Astrocyte (in vitro differentiated cells and primary cell): Measurements from ENCODE around the gene TACSTD2.

Experiments
- CTCF ChIP-seq: IDR thresholded peaks from 2 replicates; pipeline ENCODE4 v1.5.1; 2011; ENCODE audit warnings: low read depth, mild to moderate bottlenecking, inconsistent platforms, low read length, moderate library complexity; ENCODE audit not compliant: insufficient read depth
- EZH2 ChIP-seq: IDR thresholded peaks from 2 replicates; pipeline ENCODE4 v1.6.1; 2012; ENCODE audit warnings: mild to moderate bottlenecking, low read length, inconsistent platforms; ENCODE audit not compliant: insufficient read depth

DNA sequence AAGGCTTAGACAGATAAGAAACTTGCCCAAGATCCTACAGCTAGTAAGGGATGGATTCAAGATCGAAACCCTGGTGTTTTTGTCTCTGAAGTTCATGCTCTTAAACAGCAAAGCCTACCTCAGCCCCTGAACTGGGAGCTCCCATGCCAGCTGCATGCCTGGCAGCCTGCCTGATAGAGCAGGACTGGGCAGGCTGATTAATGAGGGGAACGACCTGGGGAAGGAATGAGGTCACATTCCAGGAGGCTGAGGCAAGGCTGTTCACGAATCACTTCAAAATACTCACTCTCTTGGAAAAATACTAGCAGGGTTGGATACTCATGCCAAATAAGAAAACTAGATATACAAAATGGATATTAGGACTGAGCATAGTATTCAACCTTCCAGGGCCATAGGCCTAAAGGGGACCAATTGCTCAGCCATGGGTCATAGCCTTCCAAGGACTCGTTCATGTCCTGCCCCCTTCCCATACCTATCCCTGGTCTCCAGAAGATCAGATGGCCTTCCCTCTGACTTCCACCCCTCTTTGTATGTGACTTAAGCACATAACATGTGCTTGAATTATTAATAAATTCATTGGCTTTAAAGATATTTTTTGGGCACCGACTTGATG, 15.6 kb upstream of the TACSTD2 start:
- TF ChIP-seq CTCF (no peak), EZH2 (no peak)
